ENCODE measurements around the gene RFTN1. TPM values are rescaled to one million over a fixed set of nuclear protein-coding genes. Genes with fewer than 3 reads are reported as not detected.
A peak's percentile ranks its signal among the peaks of the same experiment; 100 is the strongest.

RFTN1 gene
- total RNA-seq, 2 experiments from 2014 or later: 64.4 to 66.7 TPM

DNA sequence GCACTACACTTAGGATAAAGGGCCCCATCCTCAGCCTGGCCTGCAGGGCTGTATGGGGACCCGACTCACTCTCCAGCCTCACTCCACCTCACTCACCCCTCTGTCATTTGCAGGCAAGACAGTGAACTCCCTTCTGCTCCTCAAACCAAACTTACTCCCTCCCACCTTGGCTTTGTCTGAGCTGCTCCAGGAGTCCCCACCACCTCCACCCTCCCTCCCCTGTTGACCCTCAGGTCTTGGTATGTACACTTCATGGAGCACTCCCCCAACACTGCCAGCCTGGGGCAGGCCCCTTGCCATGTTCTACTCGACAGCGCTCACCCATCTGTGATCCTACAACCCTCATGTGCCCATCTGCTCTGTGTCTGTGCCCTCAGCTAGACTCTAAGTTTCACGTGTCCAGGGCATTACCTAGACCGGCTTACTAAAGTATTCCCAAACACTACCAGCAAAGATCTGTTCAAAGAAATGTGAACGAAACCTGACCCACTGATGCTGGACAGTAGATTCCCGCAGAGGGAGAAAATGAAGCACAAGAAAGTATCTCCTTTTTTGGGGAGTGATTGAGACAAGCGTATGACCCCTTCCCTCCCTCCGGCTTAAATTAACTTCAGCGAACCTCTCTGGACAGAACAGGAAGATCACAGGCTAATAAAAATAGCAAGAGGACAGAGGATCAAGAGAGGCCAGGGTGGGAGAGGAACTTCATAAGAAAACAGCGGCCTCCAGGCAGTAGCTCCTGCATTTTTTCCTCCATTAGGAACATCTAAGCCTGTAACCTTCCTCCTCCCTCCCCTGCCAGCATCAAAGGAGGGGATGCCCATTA is 113.2 kb downstream of the RFTN1 start:
- no peak overlapping the region for H3K4me3 Mint-ChIP-seq
- H3K27ac Mint-ChIP-seq: no peak overlapping the region
- ATAC-seq (ENCODE audit: low read depth) (no peak), DNase-seq (no peak)
- H3K27me3 Mint-ChIP-seq: no peaks in the 10 kb centered on the region
- POLR2A ChIA-PET: no interaction called here
- peaks cover 10% of the 10 kb centered on the region for H3K4me1 Mint-ChIP-seq
- H3K9me3 Mint-ChIP-seq: peaks cover 2% of the 10 kb centered on the region
- H3K36me3 Mint-ChIP-seq: peaks cover 45% of the 10 kb centered on the region

DNA sequence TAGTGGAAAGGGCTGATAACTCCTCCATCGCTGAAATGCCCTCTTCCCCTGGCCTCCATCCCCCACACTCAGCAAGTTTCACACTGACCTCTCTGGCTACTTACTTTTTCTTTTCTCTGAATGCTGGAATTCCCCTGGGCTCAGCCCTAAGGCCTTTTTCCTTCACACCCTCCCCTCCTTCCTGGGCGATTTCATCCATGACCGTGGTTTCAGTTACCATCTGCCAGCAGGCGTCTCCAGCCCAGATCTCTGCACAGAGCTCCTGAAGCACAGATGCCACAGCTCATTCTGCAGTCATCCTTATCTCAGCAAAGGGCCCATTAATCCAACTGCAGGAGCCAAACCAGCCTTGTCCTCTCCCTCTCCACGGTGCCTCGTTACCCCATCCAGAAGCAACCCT is 114.0 kb downstream of the RFTN1 start:
- no peaks in the 10 kb centered on the region for H3K27me3 Mint-ChIP-seq
- no peak overlapping the region for H3K27ac Mint-ChIP-seq
- peaks cover 2% of the 10 kb centered on the region for H3K9me3 Mint-ChIP-seq
- H3K4me1 Mint-ChIP-seq: peaks cover 10% of the 10 kb centered on the region
- no peak overlapping the region for H3K4me3 Mint-ChIP-seq
- DNase-seq (no peak), ATAC-seq (ENCODE audit: low read depth) (no peak)
- H3K36me3 Mint-ChIP-seq: peaks cover 42% of the 10 kb centered on the region
- POLR2A ChIA-PET: no interaction called here

DNA sequence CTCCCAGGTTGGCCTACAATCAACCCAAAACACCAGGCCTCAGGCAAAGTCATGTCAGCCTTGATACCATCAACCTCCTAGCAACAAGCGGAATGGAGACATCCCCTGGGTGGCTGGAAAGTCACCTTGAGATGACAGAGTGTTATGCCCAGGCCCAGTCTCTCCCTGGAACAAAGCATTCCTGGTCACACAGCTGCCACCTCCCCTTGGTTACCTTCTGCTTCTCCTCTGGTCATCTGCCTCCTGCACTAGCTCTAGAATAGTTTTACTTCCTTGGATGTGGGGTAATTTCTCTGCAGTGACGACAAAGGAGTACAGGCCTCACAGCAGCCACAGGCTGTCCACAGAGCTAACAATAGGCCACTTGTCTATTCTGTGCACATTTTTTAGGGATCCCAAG is 114.9 kb downstream of the RFTN1 start:
- POLR2A ChIA-PET: no interaction called here
- Mint-ChIP-seq H3K27me3 (no peaks in the 10 kb centered on the region), H3K9me3 (peaks cover 2% of the 10 kb centered on the region), H3K27ac (no peak overlapping the region), H3K4me3 (no peak overlapping the region), H3K36me3 (peaks cover 46% of the 10 kb centered on the region), H3K4me1 (peaks cover 10% of the 10 kb centered on the region)
- no peak for DNase-seq
- ATAC-seq (ENCODE audit: low read depth): no peak

DNA sequence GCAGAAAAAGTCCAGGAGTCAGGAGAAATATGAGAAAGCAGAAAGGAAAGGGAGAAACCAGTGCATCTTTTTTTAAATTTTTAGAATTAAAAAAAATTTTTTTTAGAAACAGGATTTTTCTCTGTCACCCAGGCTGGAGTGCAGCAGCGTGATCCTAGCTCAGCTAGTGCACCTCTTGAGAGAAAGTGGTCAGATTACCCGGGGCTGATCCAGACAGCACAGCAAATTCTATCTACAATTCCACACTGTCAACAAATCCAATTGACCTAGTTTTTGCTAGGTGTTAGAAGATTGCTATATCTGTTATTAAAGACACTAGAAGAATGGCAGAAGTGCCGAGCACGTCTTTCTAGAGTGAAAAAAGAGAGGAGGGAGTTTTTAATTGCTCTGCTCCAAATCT is 117.3 kb downstream of the RFTN1 start:
- ATAC-seq (ENCODE audit: low read depth) (no peak), DNase-seq (no peak)
- Mint-ChIP-seq H3K27ac (no peak overlapping the region), H3K36me3 (peaks cover 46% of the 10 kb centered on the region), H3K4me3 (no peak overlapping the region), H3K9me3 (peaks cover 9% of the 10 kb centered on the region), H3K27me3 (no peaks in the 10 kb centered on the region), H3K4me1 (peaks cover 9% of the 10 kb centered on the region)
- POLR2A ChIA-PET: interaction anchor here (0.7 kb wide), 1 partner anchor 28 kb away, joined by 6 read pairs; no protein-coding TSS in a partner anchor

DNA sequence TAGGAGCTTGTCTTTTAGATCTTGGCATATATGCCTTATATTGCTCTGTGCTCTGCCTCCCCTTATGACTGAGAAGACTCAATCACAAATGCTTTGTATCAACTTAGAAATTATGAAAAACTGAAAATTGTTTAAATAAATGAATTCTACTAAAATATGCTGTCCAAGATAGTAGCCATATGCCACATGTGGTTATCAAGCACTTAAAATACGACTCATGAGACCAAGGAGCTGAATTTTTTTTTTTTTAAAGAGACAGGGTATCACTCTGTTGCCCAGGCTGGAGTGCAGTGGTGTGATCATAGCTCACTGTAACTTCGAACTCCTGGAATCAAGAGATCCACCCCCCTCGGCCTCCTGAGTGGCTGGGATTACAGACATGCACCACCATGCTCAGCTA is 118.3 kb downstream of the RFTN1 start:
- Mint-ChIP-seq H3K27ac (no peak overlapping the region), H3K27me3 (no peaks in the 10 kb centered on the region), H3K36me3 (peaks cover 47% of the 10 kb centered on the region), H3K4me3 (no peak overlapping the region), H3K9me3 (peaks cover 9% of the 10 kb centered on the region), H3K4me1 (peaks cover 8% of the 10 kb centered on the region)
- POLR2A ChIA-PET: no interaction called here
- ATAC-seq (ENCODE audit: low read depth) (no peak), DNase-seq (no peak)

DNA sequence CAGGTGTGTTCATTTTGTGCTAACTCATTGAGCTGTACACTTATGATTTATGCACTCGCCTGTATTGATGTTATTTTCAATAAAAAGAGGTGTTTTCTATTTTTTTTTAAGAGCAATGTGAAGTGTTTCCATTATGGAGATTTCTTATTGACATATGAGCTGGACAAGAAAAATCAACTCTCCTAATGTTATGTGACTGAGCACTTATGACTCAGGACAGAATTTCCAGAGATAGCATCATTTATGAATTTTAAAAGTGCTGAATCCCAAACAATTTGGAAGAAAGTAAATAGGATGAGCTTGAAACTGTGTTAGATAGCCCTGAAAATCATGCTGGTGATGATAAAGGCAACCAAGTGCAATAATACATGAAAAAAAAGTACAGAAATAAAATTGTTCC is 118.9 kb downstream of the RFTN1 start:
- peaks cover 8% of the 10 kb centered on the region for H3K4me1 Mint-ChIP-seq
- POLR2A ChIA-PET: no interaction called here
- H3K4me3 Mint-ChIP-seq: no peak overlapping the region
- peaks cover 50% of the 10 kb centered on the region for H3K36me3 Mint-ChIP-seq
- peaks cover 9% of the 10 kb centered on the region for H3K9me3 Mint-ChIP-seq
- no peaks in the 10 kb centered on the region for H3K27me3 Mint-ChIP-seq
- DNase-seq (no peak), ATAC-seq (ENCODE audit: low read depth) (no peak)
- H3K27ac Mint-ChIP-seq: no peak overlapping the region

DNA sequence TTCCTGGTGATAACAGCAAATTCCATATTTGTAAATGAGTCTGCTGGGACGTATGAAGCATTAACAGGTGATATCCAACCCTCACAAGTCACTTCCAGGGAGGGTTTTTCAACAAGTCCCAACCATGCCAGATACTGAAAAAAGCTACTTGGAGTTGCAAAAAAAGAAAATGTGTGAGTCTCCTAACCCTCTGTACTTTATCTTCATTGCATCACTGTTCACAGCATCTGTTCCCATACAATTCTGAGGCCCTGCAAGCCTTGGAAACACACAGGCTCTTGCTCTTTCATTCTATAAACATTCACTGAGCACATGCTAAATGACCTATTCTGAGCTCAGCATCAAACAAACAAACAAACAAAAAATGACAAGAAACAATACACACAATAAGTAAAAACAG is 120.8 kb downstream of the RFTN1 start:
- H3K27ac Mint-ChIP-seq: peak overlapping the region; percentile 31
- POLR2A ChIA-PET: no interaction called here
- H3K4me3 Mint-ChIP-seq: no peak overlapping the region

DNA sequence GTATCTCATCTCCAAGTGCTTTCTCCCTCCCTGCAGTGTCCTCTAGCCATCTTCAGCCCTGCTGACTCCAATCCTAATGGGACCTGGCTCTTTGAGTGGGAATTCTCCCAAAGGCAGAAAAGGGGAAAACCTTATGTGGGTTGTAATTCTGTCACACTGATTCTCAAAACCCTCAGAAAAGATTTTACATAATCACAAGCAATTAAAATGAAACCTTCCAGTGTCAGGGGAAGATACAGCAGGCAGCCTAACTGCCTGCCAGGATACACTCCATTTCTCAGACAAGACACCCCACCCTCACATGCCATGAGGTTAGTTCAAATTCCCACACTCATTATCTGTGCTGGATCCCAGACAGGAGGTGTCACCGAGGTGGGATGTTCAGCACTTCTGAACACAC is 121.4 kb downstream of the RFTN1 start:
- no peak overlapping the region for H3K27ac Mint-ChIP-seq
- H3K4me1 Mint-ChIP-seq: peaks cover 20% of the 10 kb centered on the region
- H3K9me3 Mint-ChIP-seq: peaks cover 9% of the 10 kb centered on the region
- ATAC-seq (ENCODE audit: low read depth): no peak
- H3K27me3 Mint-ChIP-seq: no peaks in the 10 kb centered on the region
- no peak for DNase-seq
- H3K4me3 Mint-ChIP-seq: no peak overlapping the region
- POLR2A ChIA-PET: no interaction called here
- H3K36me3 Mint-ChIP-seq: peaks cover 70% of the 10 kb centered on the region

More for the DNA sequence above, 120.8 kb downstream of the RFTN1 start:
- H3K36me3 Mint-ChIP-seq: peaks cover 68% of the 10 kb centered on the region
- DNase-seq (no peak), ATAC-seq (ENCODE audit: low read depth) (no peak)
- H3K9me3 Mint-ChIP-seq: peaks cover 10% of the 10 kb centered on the region
- H3K27me3 Mint-ChIP-seq: no peaks in the 10 kb centered on the region
- H3K4me1 Mint-ChIP-seq: peaks cover 17% of the 10 kb centered on the region

DNA sequence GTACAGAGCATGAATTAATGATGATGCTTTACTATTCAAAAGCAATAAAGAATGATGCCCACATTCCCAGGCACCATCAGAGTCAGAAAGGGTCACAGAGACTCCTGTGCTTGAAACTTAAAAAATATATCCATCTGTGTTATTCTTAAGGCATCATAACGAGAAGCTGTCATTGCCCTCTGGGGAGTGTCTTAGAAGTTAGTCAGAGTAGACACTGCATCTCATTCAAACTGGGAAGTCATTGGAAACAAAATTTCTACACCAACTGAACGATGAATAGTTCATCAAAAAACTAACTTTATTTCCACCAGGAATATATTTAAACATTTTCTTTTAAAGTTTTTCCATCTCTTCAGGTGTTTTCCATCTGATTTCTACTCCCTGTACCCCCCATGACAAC is 122.9 kb downstream of the RFTN1 start:
- H3K27ac Mint-ChIP-seq: no peak overlapping the region
- ATAC-seq (ENCODE audit: low read depth): no peak

DNA sequence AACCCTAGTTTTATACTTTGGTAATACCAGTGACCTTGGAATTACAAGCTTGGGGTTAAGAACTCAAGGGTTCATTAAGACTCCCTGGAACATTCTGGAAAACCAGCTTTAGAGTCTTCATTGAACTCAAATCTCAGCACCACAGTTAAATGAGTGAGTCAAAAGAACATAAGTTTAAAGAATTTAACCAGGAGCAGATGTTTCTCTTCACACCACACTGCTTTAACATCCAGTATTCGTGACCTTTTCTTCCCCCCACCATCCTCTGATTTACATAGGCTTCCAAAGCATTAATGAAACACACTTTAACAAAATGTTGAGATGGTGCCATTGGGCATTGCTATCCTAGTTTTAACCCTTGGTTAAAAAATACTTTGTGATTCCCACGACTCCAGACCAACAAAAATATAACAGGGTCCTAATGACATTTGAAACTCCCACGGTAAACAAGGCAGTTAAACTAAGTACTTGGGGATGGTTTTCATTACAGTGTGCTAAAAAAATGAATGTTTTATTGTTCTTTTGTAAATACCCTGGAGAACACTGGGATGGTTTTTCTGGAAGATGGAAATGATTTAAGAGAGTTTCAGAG is 124.6 kb downstream of the RFTN1 start:
- H3K9me3 Mint-ChIP-seq: peaks cover 9% of the 10 kb centered on the region
- H3K4me1 Mint-ChIP-seq: peaks cover 31% of the 10 kb centered on the region
- no peak overlapping the region for H3K4me3 Mint-ChIP-seq
- ATAC-seq (ENCODE audit: low read depth) (no peak), DNase-seq (no peak)
- H3K27ac Mint-ChIP-seq: no peak overlapping the region
- POLR2A ChIA-PET: no interaction called here
- H3K27me3 Mint-ChIP-seq: no peaks in the 10 kb centered on the region
- peaks cover 69% of the 10 kb centered on the region for H3K36me3 Mint-ChIP-seq

More for the DNA sequence above, 122.9 kb downstream of the RFTN1 start:
- peaks cover 26% of the 10 kb centered on the region for H3K4me1 Mint-ChIP-seq
- peaks cover 9% of the 10 kb centered on the region for H3K9me3 Mint-ChIP-seq
- POLR2A ChIA-PET: no interaction called here
- no peak overlapping the region for H3K4me3 Mint-ChIP-seq
- H3K27me3 Mint-ChIP-seq: no peaks in the 10 kb centered on the region
- DNase-seq: no peak
- peaks cover 69% of the 10 kb centered on the region for H3K36me3 Mint-ChIP-seq

DNA sequence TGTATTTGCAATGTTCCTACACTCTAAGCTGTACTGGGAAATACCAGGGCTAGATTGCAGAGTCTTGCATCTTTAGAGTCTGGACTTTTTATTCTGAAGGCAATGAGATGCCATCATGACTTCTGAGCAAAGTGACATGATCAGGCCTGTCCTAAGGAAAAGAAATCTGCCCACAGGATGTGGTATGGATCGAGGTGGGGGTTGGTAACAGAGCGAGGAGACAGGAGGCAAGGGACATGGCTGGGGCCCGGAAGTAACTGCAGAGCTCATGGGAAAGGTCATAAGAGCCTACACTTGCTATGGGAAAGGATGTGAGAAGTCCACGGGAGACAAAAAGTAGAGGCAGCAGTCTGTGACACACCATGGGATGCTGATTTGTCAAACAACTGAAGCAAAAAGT is 126.9 kb downstream of the RFTN1 start:
- H3K36me3 Mint-ChIP-seq: peaks cover 73% of the 10 kb centered on the region
- peak; percentile 32 for ATAC-seq (ENCODE audit: low read depth)
- peaks cover 38% of the 10 kb centered on the region for H3K4me1 Mint-ChIP-seq
- POLR2A ChIA-PET: no interaction called here
- no peak for DNase-seq
- H3K4me3 Mint-ChIP-seq: peak overlapping the region; percentile 36
- no peaks in the 10 kb centered on the region for H3K27me3 Mint-ChIP-seq
- peaks cover 6% of the 10 kb centered on the region for H3K9me3 Mint-ChIP-seq
- H3K27ac Mint-ChIP-seq: peak overlapping the region; percentile 71

DNA sequence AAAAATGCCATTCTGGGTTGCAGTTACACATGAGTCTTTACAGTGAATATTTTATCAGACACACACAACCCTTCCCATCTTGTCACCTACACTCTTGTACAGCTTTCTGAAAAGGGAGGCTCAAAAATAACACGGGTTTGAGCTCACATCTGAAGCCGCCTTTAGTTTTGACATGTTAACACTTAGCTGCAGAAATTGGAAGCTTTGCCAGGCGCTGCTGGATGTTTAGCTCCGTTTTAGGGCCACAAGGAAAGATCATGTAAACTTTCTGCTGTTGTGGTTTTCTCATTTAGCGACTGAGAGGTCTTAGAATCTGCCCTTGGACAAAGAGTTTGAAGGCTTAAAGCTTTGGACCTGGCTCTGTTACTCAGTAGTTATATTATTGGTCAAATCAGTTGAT is 128.3 kb downstream of the RFTN1 start:
- no peak for ATAC-seq (ENCODE audit: low read depth)
- POLR2A ChIA-PET: no interaction called here
- H3K27me3 Mint-ChIP-seq: no peaks in the 10 kb centered on the region

DNA sequence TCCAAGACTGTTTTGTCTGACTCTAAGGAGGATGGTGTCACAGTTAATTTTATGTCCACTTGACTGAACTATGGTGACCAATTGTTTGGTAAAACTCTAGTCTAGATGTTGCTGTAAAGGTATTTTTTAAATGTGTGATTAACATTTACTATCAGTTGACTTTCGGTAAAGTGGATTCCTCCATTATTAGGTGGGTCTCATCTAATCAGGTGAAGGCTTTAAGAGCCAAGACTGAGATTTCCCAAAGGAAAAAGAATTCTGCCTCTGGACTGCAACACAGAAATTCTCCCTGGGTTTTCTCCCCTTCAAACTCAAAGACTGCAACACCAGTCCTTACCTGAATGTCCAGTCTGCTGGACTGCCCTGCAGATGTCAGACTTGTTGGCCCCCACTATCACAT is 129.6 kb downstream of the RFTN1 start:
- H3K27ac Mint-ChIP-seq: no peak overlapping the region
- POLR2A ChIA-PET: no interaction called here
- DNase-seq (no peak), ATAC-seq (ENCODE audit: low read depth) (no peak)
- H3K27me3 Mint-ChIP-seq: no peaks in the 10 kb centered on the region
- peaks cover 10% of the 10 kb centered on the region for H3K9me3 Mint-ChIP-seq
- no peak overlapping the region for H3K4me3 Mint-ChIP-seq
- H3K36me3 Mint-ChIP-seq: peaks cover 77% of the 10 kb centered on the region
- H3K4me1 Mint-ChIP-seq: peaks cover 40% of the 10 kb centered on the region

More for the DNA sequence above, 128.3 kb downstream of the RFTN1 start:
- peaks cover 80% of the 10 kb centered on the region for H3K36me3 Mint-ChIP-seq
- peaks cover 9% of the 10 kb centered on the region for H3K9me3 Mint-ChIP-seq
- no peak overlapping the region for H3K27ac Mint-ChIP-seq
- no peak overlapping the region for H3K4me3 Mint-ChIP-seq
- H3K4me1 Mint-ChIP-seq: peaks cover 38% of the 10 kb centered on the region
- DNase-seq: no peak

DNA sequence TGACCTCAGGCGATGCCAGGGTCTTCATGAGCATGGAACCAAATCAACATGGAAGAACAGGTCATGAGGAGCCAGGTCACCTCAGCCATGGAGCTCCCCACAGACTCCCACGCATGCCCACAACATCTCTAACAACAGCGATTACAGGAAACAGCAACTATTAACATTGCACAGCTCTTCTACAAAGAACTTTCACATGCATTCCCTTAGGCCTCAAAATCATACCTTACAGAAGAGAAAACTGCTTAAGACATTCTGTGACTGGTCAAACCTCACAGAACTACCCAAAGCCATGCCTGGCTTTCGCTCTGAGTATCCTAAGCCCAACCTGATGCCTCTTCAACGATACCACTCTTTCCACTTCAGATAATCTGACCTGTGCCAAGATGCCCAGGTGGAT is 130.7 kb downstream of the RFTN1 start:
- Mint-ChIP-seq H3K27ac (no peak overlapping the region), H3K27me3 (no peaks in the 10 kb centered on the region), H3K36me3 (peaks cover 75% of the 10 kb centered on the region), H3K4me1 (peaks cover 42% of the 10 kb centered on the region), H3K4me3 (no peak overlapping the region), H3K9me3 (peaks cover 13% of the 10 kb centered on the region)
- DNase-seq: no peak
- ATAC-seq (ENCODE audit: low read depth): no peak
- POLR2A ChIA-PET: no interaction called here

Measured in activated naive CD8-positive, alpha-beta T cell treated with anti-CD3 and anti-CD28 coated beads, Interleukin-2, amount 10 ng/mL, durations not matched to agents 7 days and 5 days (primary cell).